ENCODE data around the gene RANBP3L.

RANBP3L gene

DNA sequence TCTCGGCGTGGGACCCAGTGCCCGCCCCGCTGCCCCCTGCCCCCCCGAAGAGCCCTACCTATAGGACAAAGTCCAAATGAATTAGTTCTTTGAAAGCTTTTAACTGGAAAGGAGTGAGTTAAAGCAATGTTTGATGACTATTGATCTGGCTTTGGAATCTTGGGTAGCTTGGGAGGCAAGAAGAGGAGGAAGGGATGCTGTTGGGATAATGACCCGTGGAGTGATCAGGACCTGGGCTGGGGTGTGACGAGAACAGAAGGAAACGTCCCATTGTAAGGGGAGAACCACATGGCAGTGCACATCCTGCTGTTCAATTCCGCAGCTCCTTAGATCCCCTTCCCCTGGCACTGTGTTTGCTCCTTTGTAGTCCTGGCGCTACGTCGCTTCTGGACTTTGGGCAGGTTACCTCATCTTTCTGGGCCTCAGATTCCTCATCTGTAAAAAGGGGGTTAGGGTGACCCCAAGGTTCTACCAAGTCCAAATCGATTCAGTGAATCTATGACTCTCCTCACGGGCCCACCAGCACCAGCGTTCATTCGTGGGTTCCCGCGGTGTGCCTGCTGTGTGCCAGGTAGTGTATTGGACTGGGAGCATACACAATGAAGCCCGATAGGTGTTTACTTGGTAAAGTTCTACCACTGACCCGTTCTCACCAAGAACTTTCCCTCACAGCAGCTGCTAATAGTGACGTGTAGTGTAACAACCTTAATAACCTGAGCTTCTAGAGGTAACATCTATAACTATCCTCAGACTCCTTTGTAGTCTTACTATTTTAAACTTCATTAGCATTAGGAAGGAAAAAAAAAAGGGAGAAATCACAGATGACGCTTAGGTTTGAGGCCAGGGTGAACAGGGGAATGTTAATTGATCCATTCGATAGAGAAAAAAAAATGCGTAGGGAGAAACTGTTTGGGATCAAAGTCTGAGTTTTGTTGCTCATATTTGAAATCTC is 58.9 kb downstream of the RANBP3L start:
- no peak for DNase-seq

- peak; percentile 94 for DNase-seq
Measured at GRCh38 chr5:36241631-36242533, 59.8 kb downstream of the RANBP3L start, which contains the start of gene NADK2. TSS of gene NADK2 (minus strand) at chr5:36241925. CDS start at chr5:36241798, 127 bp downstream.

DNA sequence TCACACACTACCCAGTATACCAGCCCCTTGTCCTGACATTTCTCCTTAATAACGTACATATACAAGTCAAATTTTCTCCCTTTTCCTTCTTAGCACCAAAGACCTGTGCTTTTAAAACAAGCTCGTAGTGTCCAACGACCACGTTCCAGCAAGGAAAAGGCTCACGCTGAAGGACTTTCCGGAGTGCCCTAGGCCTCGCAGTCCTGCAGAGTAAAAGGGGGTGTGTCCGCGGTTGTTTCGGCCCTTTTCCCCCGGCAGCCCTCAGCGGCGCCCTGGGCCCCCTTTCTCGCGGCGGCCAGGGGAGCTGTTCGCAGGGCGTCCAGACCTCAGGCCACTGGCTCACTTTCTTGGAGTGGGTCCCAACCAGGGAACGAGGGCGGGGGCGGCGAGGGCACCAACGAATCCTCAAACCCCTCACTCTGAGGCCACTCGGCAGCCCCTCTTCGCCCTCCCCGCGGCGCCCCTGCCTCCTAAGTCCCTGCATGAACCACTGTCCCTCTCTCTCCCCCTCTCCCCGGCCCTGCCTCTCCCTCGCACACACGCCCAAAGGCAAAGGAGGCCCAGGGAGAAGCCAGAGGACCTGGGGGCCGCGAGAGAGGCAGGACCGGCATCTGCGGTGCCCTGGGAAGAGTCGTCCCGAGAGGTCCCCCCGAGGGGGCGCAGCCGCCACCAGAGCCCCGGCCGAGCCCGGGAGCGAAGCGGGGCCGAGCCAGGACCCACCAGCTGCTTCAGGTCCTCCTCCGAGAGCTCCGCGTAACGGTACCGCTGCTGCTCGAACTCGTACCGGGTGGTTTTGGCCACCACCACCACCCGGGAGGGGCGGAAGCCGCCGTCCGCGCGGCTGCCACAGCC is 60.7 kb downstream of the RANBP3L start:
- peak; percentile 40 for DNase-seq

DNA sequence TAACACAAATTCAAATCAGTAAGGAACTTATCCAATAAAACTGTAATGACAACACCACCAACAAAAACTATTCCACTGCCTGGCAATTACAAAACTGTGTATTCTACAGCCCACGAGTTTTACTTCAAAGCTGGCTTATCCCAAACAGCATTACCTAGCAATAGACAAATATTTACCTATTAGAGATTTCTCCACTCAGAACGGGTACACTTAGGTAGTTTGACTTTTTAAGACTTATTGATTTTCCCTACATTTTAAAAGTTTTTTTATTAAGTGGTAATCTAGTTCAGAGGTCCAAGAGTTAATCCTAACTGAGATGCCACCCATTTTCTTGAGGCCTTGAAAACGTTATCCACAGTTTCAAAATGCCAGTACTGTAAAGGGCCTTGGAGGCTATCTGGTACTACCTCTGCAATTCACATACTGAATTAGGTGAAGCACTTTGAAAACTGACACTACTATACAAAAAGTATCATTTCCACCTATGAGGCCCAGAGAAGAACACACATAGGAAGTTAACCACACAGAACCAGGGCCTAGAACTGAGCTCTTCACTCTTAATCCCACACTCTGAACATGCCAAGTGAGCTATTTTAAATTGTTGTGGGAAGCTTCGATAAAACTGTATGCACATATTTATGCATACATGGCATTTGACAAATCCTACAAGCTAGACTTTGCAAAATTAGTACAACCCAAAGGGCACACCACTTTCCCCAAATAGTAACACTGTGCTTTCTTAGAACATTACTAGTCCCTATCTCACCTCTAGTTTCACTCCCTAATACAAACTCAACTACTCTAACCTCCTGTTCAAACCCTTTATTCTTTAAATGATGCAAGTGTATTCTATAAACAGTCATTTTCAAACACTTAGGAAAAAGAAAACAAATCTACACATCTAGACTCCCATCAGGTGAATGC is 62.1 kb downstream of the RANBP3L start:
- no peak for DNase-seq

DNA sequence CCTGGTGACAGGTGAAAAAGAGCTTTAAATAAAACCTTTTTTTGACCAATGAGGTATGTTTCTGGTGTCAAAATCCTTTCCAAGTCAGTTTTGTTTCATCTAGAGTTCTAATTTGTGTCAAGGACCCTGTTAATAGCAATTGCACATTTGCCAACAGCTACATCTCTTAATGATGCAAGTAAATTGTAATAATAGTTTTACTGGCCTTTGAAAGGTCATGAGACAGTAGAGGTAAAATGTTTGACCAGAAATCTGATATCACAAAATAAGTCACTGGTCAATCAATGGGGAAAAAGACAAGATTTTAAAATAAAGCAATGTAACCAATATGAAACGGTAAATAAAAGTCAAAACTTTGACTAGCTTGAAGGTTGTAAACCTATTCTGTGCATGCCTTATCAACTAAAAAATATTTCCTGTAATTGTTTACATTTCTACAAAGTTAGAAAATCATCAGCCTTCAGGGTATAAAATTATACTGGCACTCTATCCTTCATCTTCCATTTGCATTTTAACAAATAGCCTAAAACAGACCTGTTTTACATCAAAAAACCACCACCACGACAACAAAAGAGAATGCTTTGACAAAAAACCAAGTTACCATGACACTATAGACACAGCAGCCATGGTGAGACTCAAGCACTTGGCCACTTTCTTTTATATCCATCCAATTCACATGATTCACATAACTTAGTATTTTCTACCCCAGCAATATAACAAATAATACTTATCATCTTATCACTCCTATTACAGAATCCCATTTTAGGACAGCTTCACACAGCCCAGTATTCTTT is 63.0 kb downstream of the RANBP3L start:
- DNase-seq = peak; percentile 11

GRCh38 chr5:36237751-36238150 is 64.0 kb downstream of the RANBP3L start:
- DNase-seq = no peak

DNA sequence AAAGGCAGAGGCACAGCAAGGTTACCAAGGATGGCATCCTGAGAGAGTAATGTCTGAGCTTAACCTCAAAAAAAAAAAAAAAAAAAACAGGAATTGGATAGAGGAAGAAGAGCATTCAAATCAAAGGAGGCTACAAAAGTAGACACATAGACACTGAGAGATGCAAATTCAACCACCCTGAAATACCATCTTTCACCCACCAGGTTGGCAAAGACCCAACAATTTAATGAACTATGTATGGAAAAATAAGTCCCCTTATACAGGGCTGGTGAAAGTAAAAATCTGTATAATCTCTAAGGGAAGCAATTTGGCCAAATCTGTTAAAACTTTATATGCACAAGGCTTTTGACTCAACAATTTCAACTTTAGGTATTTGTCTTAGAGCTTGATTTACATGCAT is 64.9 kb downstream of the RANBP3L start:
- DNase-seq = no peak

DNA sequence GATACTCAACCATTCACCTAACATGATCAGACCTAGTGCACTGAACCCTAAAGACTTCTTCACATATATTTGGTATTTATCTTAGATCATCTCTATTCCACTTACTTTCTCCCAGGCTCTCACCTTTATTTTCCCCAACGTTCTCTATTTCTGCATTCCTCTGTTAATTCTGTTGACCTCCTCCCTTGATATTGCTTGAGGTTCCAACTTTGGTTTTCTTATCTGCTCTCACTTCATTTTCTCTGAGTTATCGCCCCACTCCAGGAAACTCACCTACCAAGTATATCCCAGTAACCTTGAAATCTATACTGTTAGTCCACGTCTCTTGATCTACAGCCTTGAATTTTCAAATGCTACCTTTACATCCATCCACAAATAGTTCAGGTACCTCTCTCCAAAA is 69.2 kb downstream of the RANBP3L start:
- DNase-seq = no peak

- DNase-seq = no peak
Measured at GRCh38 chr5:36230151-36230790, 71.4 kb downstream of the RANBP3L start.

- no peak for DNase-seq
Measured at GRCh38 chr5:36228505-36228904, 73.2 kb downstream of the RANBP3L start.

GRCh38 chr5:36227046-36227445 is 74.7 kb downstream of the RANBP3L start:
- DNase-seq = no peak

DNA sequence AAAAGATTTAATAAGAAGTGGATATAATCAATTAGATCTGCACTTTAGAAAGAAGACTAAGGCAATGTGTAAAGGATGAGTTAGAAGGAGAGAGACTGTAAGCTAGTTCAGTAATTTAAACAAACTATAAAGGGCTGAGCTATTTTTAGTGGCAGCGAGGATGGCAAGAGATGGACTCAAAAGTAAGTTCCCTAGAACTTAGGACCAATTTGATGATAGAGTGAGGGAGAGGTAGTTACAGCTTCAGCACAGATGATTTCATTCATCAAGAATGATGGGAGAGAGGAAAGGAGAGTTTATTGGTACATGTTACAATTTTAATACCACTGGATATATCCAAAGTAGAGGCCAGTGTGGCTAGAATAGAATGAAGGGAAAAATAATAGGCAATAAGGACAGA is 79.1 kb downstream of the RANBP3L start:
- no peak for DNase-seq

DNA sequence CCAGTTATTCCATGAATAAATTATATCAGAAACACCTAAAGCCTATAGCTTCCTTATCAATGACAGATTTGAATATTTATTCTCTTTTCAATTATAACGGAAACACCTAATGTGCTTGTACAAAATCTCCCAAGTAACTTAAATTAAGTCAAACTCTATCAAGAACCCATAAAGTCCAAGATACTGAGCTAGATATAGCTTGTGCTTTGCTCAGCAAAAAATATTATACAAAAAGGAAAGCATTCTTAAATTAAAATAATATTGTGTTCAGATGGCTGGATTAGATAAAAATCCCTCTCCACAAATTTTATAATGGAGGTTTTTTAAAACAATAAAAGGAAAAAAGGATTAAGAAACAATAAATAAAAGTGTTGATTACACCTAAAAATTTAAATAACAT is 83.7 kb downstream of the RANBP3L start:
- no peak for DNase-seq

- no peak for DNase-seq
Measured at GRCh38 chr5:36217567-36217966, 84.1 kb downstream of the RANBP3L start.

GRCh38 chr5:36215910-36216309 is 85.8 kb downstream of the RANBP3L start:
- DNase-seq = no peak

DNA sequence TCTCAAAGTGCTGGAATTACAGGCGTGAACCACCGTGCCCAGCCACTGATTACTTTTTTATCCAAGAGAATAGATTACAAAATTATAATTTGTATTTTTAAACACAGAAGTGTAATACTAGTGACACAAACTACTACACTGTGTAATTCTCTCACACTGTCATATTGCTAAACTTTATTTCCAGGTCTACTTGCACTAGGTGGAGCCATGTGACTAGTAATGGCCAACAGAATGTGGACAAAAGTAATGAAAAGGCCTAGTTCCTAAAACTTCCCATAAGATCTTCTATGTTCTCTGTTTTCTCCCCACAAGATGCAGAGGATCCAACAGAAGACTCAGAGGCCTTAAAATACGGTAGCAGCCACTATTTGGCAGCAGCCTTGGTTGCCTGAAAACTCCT is 87.3 kb downstream of the RANBP3L start:
- DNase-seq = no peak

DNA sequence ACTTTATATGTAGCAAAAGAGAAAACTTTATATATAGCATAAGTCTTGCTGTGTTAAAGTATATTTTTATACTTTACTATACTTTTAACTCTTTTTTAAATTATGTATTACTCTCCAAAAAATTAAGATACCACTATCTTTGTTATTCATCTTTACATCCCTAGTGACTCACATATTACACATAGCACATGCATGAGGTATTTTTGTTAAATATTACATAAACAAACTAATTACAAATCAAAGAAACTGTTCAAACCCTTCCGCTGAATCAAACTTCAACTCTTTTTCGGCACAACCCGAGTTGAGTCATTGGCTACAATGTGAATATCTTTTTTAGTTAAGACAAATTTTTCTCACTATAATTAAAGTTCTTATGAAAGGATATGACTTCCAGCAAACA is 92.0 kb downstream of the RANBP3L start:
- DNase-seq = no peak

- DNase-seq = no peak
Measured at GRCh38 chr5:36208786-36209185, 92.9 kb downstream of the RANBP3L start.

DNA sequence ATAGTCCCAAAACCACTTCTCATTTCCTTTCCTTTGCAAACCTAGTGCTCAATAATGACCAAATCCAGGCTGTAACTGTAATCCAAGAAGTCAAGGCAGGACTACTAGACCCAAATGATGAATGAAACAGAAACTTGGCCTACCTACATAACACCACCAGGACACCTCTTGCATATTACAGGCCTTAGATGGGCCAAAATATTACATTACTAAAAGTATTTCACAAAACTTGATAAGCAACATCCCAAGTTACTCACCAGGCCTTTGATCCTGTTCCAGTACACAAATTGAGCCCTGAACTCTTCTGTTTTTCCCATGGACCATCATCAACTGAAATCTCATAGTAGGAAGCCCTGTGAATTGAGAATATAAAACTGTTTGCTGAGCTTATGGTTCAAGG is 94.8 kb downstream of the RANBP3L start:
- no peak for DNase-seq

- no peak for DNase-seq
Measured at GRCh38 chr5:36205329-36205728, 96.4 kb downstream of the RANBP3L start.
